Small intestine (tissue), 7 donors: ENCODE data around the gene RAI1. TPM values are rescaled to one million over a fixed set of nuclear protein-coding genes. Genes with fewer than 3 reads are reported as not detected.

Experiments used
- DNase-seq, 2 donors: peaks; one replicate each; pipeline versions ENCODE4 v3.0.0 to v3.0.0-alpha.2; 2013
- FAIRE-seq: peaks from 2 replicates; lab custom pipeline; 2012; peaks lifted over from hg19 to GRCh38; lab: Jason Lieb, UNC
- H3K27ac ChIP-seq, 3 donors: one replicate each; pipeline ENCODE4 v1.5.1; 2013; ENCODE audit warnings: low read length in 2 of 3, mild to moderate bottlenecking in 2 of 3, control low read depth in 1 of 3, inconsistent platforms in 1 of 3, low read depth in 1 of 3, moderate library complexity in 1 of 3
- H3K27me3 ChIP-seq, 3 donors: one replicate each; pipeline ENCODE4 v1.6.1; 2013; ENCODE audit warnings: low read length in 3 of 3, inconsistent platforms in 1 of 3; ENCODE audit not compliant: control insufficient read depth in 3 of 3, insufficient read depth in 3 of 3
- H3K36me3 ChIP-seq, 3 donors: one replicate each; pipeline ENCODE4 v1.6.1; 2013; ENCODE audit warnings: low read length in 3 of 3, inconsistent platforms in 1 of 3, low read depth in 1 of 3, mild to moderate bottlenecking in 1 of 3, moderate library complexity in 1 of 3; ENCODE audit not compliant: control insufficient read depth in 3 of 3, insufficient read depth in 2 of 3
- H3K4me1 ChIP-seq, 3 donors: one replicate each; pipeline ENCODE4 v1.6.1; 2013; ENCODE audit warnings: low read length in 2 of 3, inconsistent platforms in 1 of 3, low read depth in 1 of 3, mild to moderate bottlenecking in 1 of 3, moderate library complexity in 1 of 3; ENCODE audit not compliant: control insufficient read depth in 3 of 3, insufficient read depth in 2 of 3
- H3K4me3 ChIP-seq, 3 donors: one replicate each; pipeline ENCODE4 v1.5.1; 2013; ENCODE audit warnings: low read length in 3 of 3, control low read depth in 1 of 3, inconsistent platforms in 1 of 3, low read depth in 1 of 3, mild to moderate bottlenecking in 1 of 3, moderate library complexity in 1 of 3
- H3K9me3 ChIP-seq, 2 donors: one replicate each; pipeline ENCODE4 v1.6.1; 2013; ENCODE audit warnings: low read depth in 1 of 2, low read length in 1 of 2; ENCODE audit not compliant: control insufficient read depth in 2 of 2, insufficient read depth in 1 of 2
- WGBS, 3 donors: extraction: QIAGEN DNeasy Blood & Tissue Kit; methylation state at CpG; one replicate each; pipeline ENCODE4 v1.1.7; 2013; 5-methylcytosine and 5-hydroxymethylcytosine counted together
- polyA plus RNA-seq, 4 donors: library from polyadenylated mRNA; stranded (reverse) in 3 of 4; unstranded in 1 of 4; fragments of 200-250 nt in 3 of 4; fragments of 120-200 nt in 1 of 4; gene quantifications; one replicate each; pipeline versions ENCODE4 v1.2.1 to v1.2.3, GENCODE V29; 2013
- donor health status: healthy with polysubstance abuse.
- donor health status: control.
- donor health status: control.
- donor health status: Bipolar disorder and iron deficiency.
- donor health status: healthy.

RAI1 gene
- polyA plus RNA-seq, 4 donors: 2.4 to 20.7 (median 6.2) TPM

DNA sequence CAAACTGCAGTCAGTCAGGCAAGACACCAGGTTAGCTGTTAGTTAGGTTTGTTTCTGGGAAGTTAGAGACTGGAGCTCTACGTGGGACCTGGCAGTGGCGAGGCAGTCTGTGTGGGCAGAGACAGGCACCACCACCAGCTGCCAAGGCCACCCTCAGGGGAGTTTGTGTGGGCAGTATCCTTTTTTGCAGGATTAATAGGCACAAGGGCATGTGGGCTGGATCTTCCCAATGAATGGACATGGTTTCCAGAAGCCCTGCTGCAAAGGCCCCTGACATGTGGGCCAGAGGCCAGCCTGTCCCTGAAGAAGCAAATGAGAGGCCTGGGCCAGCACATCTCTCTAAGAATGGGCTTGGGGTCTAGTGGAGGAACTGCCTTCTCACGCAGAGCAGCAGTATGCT is 174.7 kb downstream of the RAI1 start:
- H3K27me3 ChIP-seq: no peaks in the 10 kb centered on the region
- WGBS, 3 donors: 78 to 83% (median 82%) methylated on average over 3 of the region's 3 CpGs
- no peaks in the 10 kb centered on the region for H3K9me3 ChIP-seq
- H3K4me1 ChIP-seq: peaks cover 0 to 56% (median 0%) of the 10 kb centered on the region in 3 donors
- peaks cover 0 to 32% (median 0%) of the 10 kb centered on the region in 3 donors for H3K36me3 ChIP-seq
- H3K27ac ChIP-seq: peak overlapping the region in 2 of 3 donors; percentile 42 to 96
- FAIRE-seq: no peak
- no peak overlapping the region for H3K4me3 ChIP-seq
- no peak for DNase-seq

DNA sequence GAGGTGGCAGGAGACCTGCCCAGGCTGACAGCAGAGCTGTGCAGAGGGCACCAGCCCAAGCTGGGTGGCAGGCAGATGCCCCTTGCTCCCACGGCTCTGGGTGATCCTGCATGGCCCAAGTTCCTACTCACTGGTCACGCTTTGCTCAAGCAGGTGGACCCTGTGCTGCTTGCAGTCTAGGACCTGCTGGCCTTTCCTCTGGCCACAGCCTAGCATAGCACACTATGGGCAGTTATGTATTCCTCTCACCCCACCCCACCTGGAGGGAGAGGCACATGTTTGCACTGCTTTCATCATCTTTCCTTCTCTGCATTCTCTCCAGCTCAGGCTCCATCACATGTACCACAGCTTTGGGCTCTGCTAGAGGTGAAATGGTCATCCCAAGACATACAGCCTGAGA is 175.1 kb downstream of the RAI1 start:
- H3K4me3 ChIP-seq: no peak overlapping the region
- FAIRE-seq (no peak), DNase-seq (no peak)
- H3K9me3 ChIP-seq: no peaks in the 10 kb centered on the region
- peak overlapping the region in 2 of 3 donors; percentile 42 to 96 for H3K27ac ChIP-seq
- peaks cover 0 to 32% (median 0%) of the 10 kb centered on the region in 3 donors for H3K36me3 ChIP-seq
- 73 to 92% (median 73%) methylated on average over 2 of the region's 2 CpGs for WGBS, 3 donors
- peaks cover 0 to 52% (median 0%) of the 10 kb centered on the region in 3 donors for H3K4me1 ChIP-seq
- no peaks in the 10 kb centered on the region for H3K27me3 ChIP-seq

DNA sequence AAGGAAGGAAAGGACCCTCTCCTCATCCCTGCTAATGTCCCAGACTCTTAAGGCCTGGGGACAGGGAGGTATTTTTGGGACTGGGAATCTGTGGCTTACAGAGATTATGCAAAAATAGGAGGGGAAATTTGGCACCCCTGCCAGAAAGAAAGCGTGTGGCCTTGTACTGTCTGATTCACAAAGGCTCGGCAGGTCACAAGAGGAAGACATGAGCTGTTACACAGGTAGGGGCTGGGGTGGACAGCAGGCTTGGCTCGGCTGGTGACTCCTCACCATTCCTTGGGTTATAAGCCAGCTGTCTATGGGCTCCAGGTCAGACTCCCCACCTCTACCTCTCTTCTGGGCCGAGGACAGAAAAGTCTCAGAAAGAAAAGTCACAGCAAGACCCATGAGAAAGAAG is 176.2 kb downstream of the RAI1 start:
- DNase-seq (no peak), FAIRE-seq (no peak)
- Histone ChIP-seq H3K9me3 (no peaks in the 10 kb centered on the region), H3K4me3 (no peak overlapping the region), H3K27me3 (no peaks in the 10 kb centered on the region), H3K27ac (no peak overlapping the region), H3K4me1 (peaks cover 0 to 41% (median 0%) of the 10 kb centered on the region in 3 donors), H3K36me3 (peaks cover 0 to 39% (median 2%) of the 10 kb centered on the region in 3 donors)
- 88 to 94% (median 89%) methylated on average over 4 of the region's 4 CpGs for WGBS, 3 donors

DNA sequence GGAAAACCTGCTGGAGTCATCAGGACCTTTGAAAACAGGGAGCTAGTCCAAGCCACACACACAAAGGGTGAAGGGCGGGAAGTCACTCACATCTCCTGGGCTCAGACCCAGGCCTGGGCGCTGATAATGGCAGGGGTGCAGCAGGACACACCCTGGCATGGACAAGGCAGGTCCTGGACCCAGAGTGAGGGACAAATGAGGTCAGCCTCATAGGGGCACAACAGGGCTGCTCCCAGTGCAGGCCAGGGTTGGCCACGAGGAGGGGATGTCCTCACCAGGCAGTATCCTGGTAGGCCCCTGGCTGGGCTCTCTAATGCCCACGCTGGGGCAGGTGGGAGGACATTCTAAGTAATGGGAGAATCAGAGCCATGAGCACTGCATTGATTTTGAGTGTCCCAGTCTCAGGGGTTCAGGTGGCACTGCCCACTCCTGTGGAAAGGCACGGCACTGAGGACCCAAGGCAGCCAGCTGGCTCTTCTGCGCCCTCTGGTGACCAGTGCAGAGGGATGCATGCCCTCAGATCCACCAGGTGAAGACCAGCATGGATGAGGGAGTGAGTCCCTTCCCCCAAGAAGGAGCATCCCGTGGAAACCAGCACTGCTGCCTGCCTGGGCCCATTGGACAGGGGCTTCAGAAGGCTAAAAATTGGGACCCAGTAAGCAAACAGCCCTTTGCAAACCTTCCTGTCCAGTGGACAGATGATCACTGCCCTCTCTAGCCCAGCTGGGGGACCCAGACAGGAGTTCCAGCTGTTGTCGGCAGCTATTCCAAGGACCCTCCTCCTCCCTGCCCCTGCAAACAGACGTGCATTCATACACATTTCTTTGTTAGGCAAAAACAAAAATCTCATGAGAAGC is 178.9 kb downstream of the RAI1 start:
- H3K36me3 ChIP-seq: peaks cover 0 to 40% (median 3%) of the 10 kb centered on the region in 3 donors
- FAIRE-seq (no peak), DNase-seq (peak; percentile 76 to 80)
- peaks cover 0 to 16% (median 0%) of the 10 kb centered on the region in 3 donors for H3K4me1 ChIP-seq
- WGBS, 3 donors: 28 to 40% (median 37%) methylated on average over 8 to 9 of the region's 9 CpGs
- H3K27me3 ChIP-seq: no peaks in the 10 kb centered on the region
- H3K27ac ChIP-seq: peak overlapping the region in 1 of 3 donors; percentile 28
- no peaks in the 10 kb centered on the region for H3K9me3 ChIP-seq
- H3K4me3 ChIP-seq: no peak overlapping the region

DNA sequence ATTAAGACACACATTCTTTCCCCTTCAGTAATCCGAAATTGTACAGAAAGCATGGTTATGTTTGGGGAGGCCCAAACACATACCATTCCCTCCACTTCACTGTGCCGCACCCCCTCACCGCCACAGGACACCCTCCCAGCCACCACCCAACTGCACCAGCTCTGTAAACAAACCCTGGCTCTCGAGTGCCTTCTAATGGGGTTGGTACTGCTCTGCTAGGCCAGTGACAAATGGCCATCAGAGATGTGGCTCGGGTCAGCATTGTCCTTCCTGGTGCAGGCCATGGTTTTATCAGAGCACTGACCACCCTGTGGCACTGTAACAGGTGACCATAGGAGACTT is 179.5 kb downstream of the RAI1 start:
- Histone ChIP-seq H3K4me1 (peaks cover 0 to 10% (median 0%) of the 10 kb centered on the region in 3 donors), H3K27ac (no peak overlapping the region), H3K4me3 (no peak overlapping the region), H3K9me3 (no peaks in the 10 kb centered on the region), H3K36me3 (peaks cover 0 to 40% (median 3%) of the 10 kb centered on the region in 3 donors), H3K27me3 (no peaks in the 10 kb centered on the region)
- 69 to 80% (median 78%) methylated on average over 5 of the region's 5 CpGs for WGBS, 3 donors
- FAIRE-seq (no peak), DNase-seq (no peak)

Other genes starting within 250 kb of the RAI1 start
- 10 to 100 TPM; 11.6 to 18.6 (median 16.9) TPM for gene MED9, start 204.5 kb upstream of the RAI1 start, polyA plus RNA-seq
- 10 to 100 TPM in 2 of 4 donors, 1 to 10 TPM in 2; 4.9 to 17.4 (median 9.5) TPM for gene RASD1, start 185.1 kb upstream of the RAI1 start, polyA plus RNA-seq
- 10 to 100 TPM; 23.0 to 42.0 (median 32.8) TPM for gene PEMT, start 89.8 kb upstream of the RAI1 start, polyA plus RNA-seq
- 100 to 1,000 TPM in 2 of 4 donors, 10 to 100 TPM in 2; 71.6 to 155 (median 105) TPM for gene SREBF1, start 155.5 kb downstream of the RAI1 start, polyA plus RNA-seq